NCI-H748 treated with DMSO at 0.1 percent for 48 hours (cell line): ENCODE measurements around the gene PWWP2A.
"Not testable (repeated sequence)": the region's sequence is repeated elsewhere in the genome, so short reads cannot be mapped to it uniquely, and the experiment has no call there.

Experiments
- DNase-seq: peaks from one replicate; lab custom pipeline; 2025; lab: John Stamatoyannopoulos, UW

The PWWP2A gene

GRCh38 chr5:160071916-160072315 lies 47.3 kb downstream of the PWWP2A start:
- no peak for DNase-seq

- DNase-seq, result no peak
These were observed 47.7 kb downstream of the PWWP2A start for GRCh38 chr5:160071516-160071915.

- not testable (repeated sequence) for DNase-seq
These were observed 50.1 kb downstream of the PWWP2A start for GRCh38 chr5:160069120-160069519.

GRCh38 chr5:160064995-160065614 lies 54.1 kb downstream of the PWWP2A start:
- no peak for DNase-seq

- no peak for DNase-seq
These were observed 54.8 kb downstream of the PWWP2A start for GRCh38 chr5:160064417-160064810.

GRCh38 chr5:160061770-160062169 lies 57.5 kb downstream of the PWWP2A start:
- DNase-seq, result no peak

- no peak for DNase-seq
These were observed 59.2 kb downstream of the PWWP2A start for GRCh38 chr5:160060001-160060400.

GRCh38 chr5:160057256-160057655 lies 62.0 kb downstream of the PWWP2A start:
- DNase-seq, result no peak

GRCh38 chr5:160054831-160055230 lies 64.4 kb downstream of the PWWP2A start:
- no peak for DNase-seq

GRCh38 chr5:160054047-160054446 lies 65.2 kb downstream of the PWWP2A start:
- no peak for DNase-seq

GRCh38 chr5:160049099-160049498 lies 70.2 kb downstream of the PWWP2A start:
- DNase-seq, result no peak

- no peak for DNase-seq
These were observed 71.1 kb downstream of the PWWP2A start for GRCh38 chr5:160048131-160048530.

GRCh38 chr5:160047423-160047822 lies 71.8 kb downstream of the PWWP2A start:
- no peak for DNase-seq

- no peak for DNase-seq
These were observed 74.3 kb downstream of the PWWP2A start for GRCh38 chr5:160044967-160045366.

GRCh38 chr5:160044391-160044804 lies 74.9 kb downstream of the PWWP2A start:
- no peak for DNase-seq

GRCh38 chr5:160042671-160043070 lies 76.6 kb downstream of the PWWP2A start:
- DNase-seq, result no peak
